Endothelial cell of umbilical vein (primary cell): ENCODE results near the gene RASGRF1. TPM values are rescaled to one million over a fixed set of nuclear protein-coding genes. Genes with fewer than 3 reads are reported as not detected.

Source experiments
- BruUV-seq: library from RNA; stranded (reverse); fragments of 400-500 nt; replicated peaks from 2 replicates; lab custom pipeline; 2021; lab: Mats Ljungman, UMichigan
- CTCF ChIA-PET: fragments of 300-600, 350-600 bp; sonication (Branson Sonifier 250); formaldehyde crosslinking; loops from one replicate; lab custom pipeline; 2021; ENCODE audit warnings: antibody characterized with exemption, inconsistent platforms; lab: Charles Lee
- POLR2A ChIA-PET: fragments of 300-600, 350-600 bp; sonication (Branson Sonifier 250); formaldehyde crosslinking; loops from one replicate; lab custom pipeline; 2021; ENCODE audit warnings: antibody characterized with exemption, inconsistent platforms; lab: Charles Lee
- DNase-seq: peaks from one replicate; pipeline ENCODE4 v3.0.0-alpha.2; 2011; ENCODE audit warnings: low read depth, low spot score
- FAIRE-seq: peaks from 2 replicates; lab custom pipeline; 2011; peaks lifted over from hg19 to GRCh38; lab: Jason Lieb, UNC
- H2AFZ ChIP-seq: 2 replicates; pipeline ENCODE4 v1.6.0; 2012; ENCODE audit warnings: low read depth, low read length, control low read depth, inconsistent platforms
- H3K27ac ChIP-seq: 2 replicates; pipeline ENCODE4 v1.5.1; 2011; ENCODE audit warnings: low read depth, mild to moderate bottlenecking, control low read depth, low read length, moderate library complexity; ENCODE audit not compliant: insufficient read depth
- H3K27me3 ChIP-seq, 2 experiments: 2 replicates each; pipeline versions ENCODE4 v1.6.0 to v1.6.1; 2011; ENCODE audit warnings: low read length in 2 of 2, mixed read lengths in 1 of 2; ENCODE audit not compliant: control insufficient read depth in 2 of 2, insufficient read depth in 2 of 2
- H3K36me3 ChIP-seq, 2 experiments: 2 replicates in 1 of 2; 3 replicates in 1 of 2; pipeline ENCODE4 v1.5.1; 2011; ENCODE audit warnings: low read length in 2 of 2, mild to moderate bottlenecking in 1 of 2, moderate library complexity in 1 of 2; ENCODE audit not compliant: control insufficient read depth in 2 of 2, insufficient read depth in 2 of 2; ENCODE audit errors: extremely low read depth in 1 of 2
- H3K4me1 ChIP-seq: 3 replicates; pipeline ENCODE4 v1.5.1; 2011; ENCODE audit warnings: mild to moderate bottlenecking, low read length; ENCODE audit not compliant: control insufficient read depth, insufficient read depth; ENCODE audit errors: extremely low read depth
- H3K4me2 ChIP-seq: 2 replicates; pipeline ENCODE4 v1.6.1; 2011; ENCODE audit warnings: low read length, control low read depth, mixed read lengths; ENCODE audit not compliant: insufficient read depth
- H3K4me3 ChIP-seq, 3 experiments: fragments of 200-600 bp in 1 of 3; sonication (generic), shearing (Covaris generic) in 1 of 3; replicated peaks in 1 of 3; 2 replicates each; pipeline ENCODE4 v1.5.1; 2011 to 2016; ENCODE audit warnings: control low read depth in 3 of 3, low read length in 3 of 3, mild to moderate bottlenecking in 2 of 3, inconsistent platforms in 1 of 3, low read depth in 1 of 3, moderate library complexity in 1 of 3; ENCODE audit not compliant: insufficient read depth in 1 of 3
- H3K79me2 ChIP-seq: 2 replicates; pipeline ENCODE4 v1.6.0; 2012; ENCODE audit warnings: low read length, inconsistent platforms; ENCODE audit not compliant: control insufficient read depth, insufficient read depth
- H3K9ac ChIP-seq: replicated peaks from 2 replicates; pipeline ENCODE3; 2011; ENCODE audit warnings: low read length, control low read depth; ENCODE audit not compliant: insufficient read depth; ENCODE audit errors: extremely low read depth
- H3K9me1 ChIP-seq: replicated peaks from 3 replicates; pipeline ENCODE4 v1.6.0; 2011; ENCODE audit warnings: mild to moderate bottlenecking, low read length; ENCODE audit not compliant: control insufficient read depth, insufficient read depth; ENCODE audit errors: extremely low read depth
- H3K9me3 ChIP-seq: replicated peaks from 2 replicates; pipeline ENCODE4 v1.5.1; 2012; ENCODE audit warnings: low read length, inconsistent platforms; ENCODE audit not compliant: control insufficient read depth, insufficient read depth
- H4K20me1 ChIP-seq: replicated peaks from 2 replicates; pipeline ENCODE3; 2011; ENCODE audit warnings: mild to moderate bottlenecking, low read length; ENCODE audit not compliant: control insufficient read depth, insufficient read depth; ENCODE audit errors: extremely low read depth
- CTCF ChIP-seq, 2 donors: IDR thresholded peaks; 1 replicate in 1 of 2; 2 replicates in 1 of 2; pipeline ENCODE4 v1.5.1; 2011; ENCODE audit warnings: low read length in 2 of 2, mild to moderate bottlenecking in 2 of 2, moderate library complexity in 2 of 2, control low read depth in 1 of 2, inconsistent platforms in 1 of 2, low read depth in 1 of 2; ENCODE audit not compliant: insufficient read depth in 1 of 2; ENCODE audit errors: extremely low read depth in 1 of 2
- EZH2 ChIP-seq: IDR thresholded peaks from 2 replicates; pipeline ENCODE4 v1.6.1; 2012; ENCODE audit warnings: borderline replicate concordance, low read depth, mild to moderate bottlenecking, moderate library complexity, low read length, inconsistent platforms; ENCODE audit not compliant: severe bottlenecking
- FOS ChIP-seq: IDR thresholded peaks from 2 replicates; pipeline ENCODE4 v1.6.1; 2011; ENCODE audit warnings: mild to moderate bottlenecking, low read length, moderate library complexity, borderline replicate concordance; ENCODE audit not compliant: insufficient read depth
- GATA2 ChIP-seq: IDR thresholded peaks from 2 replicates; pipeline ENCODE4 v1.7.0; 2011; ENCODE audit warnings: low read depth, mild to moderate bottlenecking, moderate library complexity, mixed read lengths, low read length; ENCODE audit not compliant: insufficient read length, insufficient read depth
- JUN ChIP-seq: IDR thresholded peaks from 2 replicates; pipeline ENCODE4 v1.6.1; 2011; ENCODE audit warnings: borderline replicate concordance, low read depth; ENCODE audit not compliant: insufficient read length, insufficient read depth
- MAX ChIP-seq: IDR thresholded peaks from 2 replicates; pipeline ENCODE4 v1.6.1; 2011; ENCODE audit not compliant: insufficient read depth, insufficient read length
- MYC ChIP-seq: IDR thresholded peaks from one replicate; pipeline ENCODE4 v1.6.1; 2011; ENCODE audit warnings: mild to moderate bottlenecking, low read depth, low read length
- POLR2A ChIP-seq: IDR thresholded peaks from 2 replicates; pipeline ENCODE4 v1.6.1; 2012; ENCODE audit warnings: low read depth, mild to moderate bottlenecking, control low read depth, low read length
- POLR2AphosphoS5 ChIP-seq: IDR thresholded peaks from 2 replicates; pipeline ENCODE4 v1.6.1; 2012; ENCODE audit warnings: low read depth, mild to moderate bottlenecking, control low read depth, low read length, moderate library complexity; ENCODE audit not compliant: insufficient read depth
- dilution Hi-C: fragments of 300-500 bp; cut with MboI; formaldehyde crosslinking; loops from one replicate; pipeline ENCODE4 v1.15.0; 2019; ENCODE audit warnings: low sequenced_read_pairs; ENCODE audit not compliant: extremely low pct_ligation_motif_present
- intact Hi-C: fragments of 100-400 bp; cut with micrococcal nuclease; formaldehyde crosslinking; loops from one replicate; pipeline ENCODE4 v1.10.0; 2022
- polyA plus RNA-seq, 4 experiments: library from polyadenylated mRNA; depleted of rRNA in 3 of 4; stranded (reverse) in 3 of 4; unstranded in 1 of 4; fragments of >200 nt; gene quantifications; 2 replicates each; pipeline versions ENCODE4 v1.2.1 to v1.2.3, GENCODE V29; 2011 to 2012; ENCODE audit warnings: missing spikeins in 1 of 4
- total RNA-seq: library from RNA; stranded (reverse); gene quantifications from 2 replicates; pipeline ENCODE4 v1.2.3, GENCODE V29; 2021

RASGRF1 gene
- total and polyA plus RNA-seq, 2 donors (not counting 3 experiments of a cell fraction or from before 2014, with no cell fraction given), result 0.04 TPM; not detected in 1

GRCh38 chr15:79132361-79132760, 41.8 kb upstream of the RASGRF1 start:
- H2AFZ ChIP-seq, result no peak overlapping the region
- no peak overlapping the region for H3K4me2 ChIP-seq
- no peak overlapping the region for H3K9ac ChIP-seq
- ChIA-PET CTCF (no interaction called here), POLR2A (no interaction called here)
- H3K4me1 ChIP-seq, result no peaks in the 10 kb centered on the region
- no peaks in the 10 kb centered on the region for H3K27me3 ChIP-seq
- no TSS peak for BruUV-seq
- H3K4me3 ChIP-seq, result no peak overlapping the region
- no peaks in the 10 kb centered on the region for H3K9me1 ChIP-seq
- H4K20me1 ChIP-seq, result no peaks in the 10 kb centered on the region
- no peaks in the 10 kb centered on the region for H3K79me2 ChIP-seq
- DNase-seq (no peak), FAIRE-seq (no peak)
- no peaks in the 10 kb centered on the region for H3K9me3 ChIP-seq
- no peaks in the 10 kb centered on the region for H3K36me3 ChIP-seq
- no peak overlapping the region for H3K27ac ChIP-seq
- dilution Hi-C loops (no loop called here), intact Hi-C loops (no loop called here)
- TF ChIP-seq CTCF (IDR thresholded peaks at IDR 0.05; ENCODE audit: extremely low read depth in 1 of 2, insufficient read depth in 1 of 2, low read depth in 1 of 2, low read length in 2 of 2), result no peak
- no peak for TF ChIP-seq JUN
- TF ChIP-seq POLR2AphosphoS5, result no peak
- TF ChIP-seq MYC, result no peak
- no peak for TF ChIP-seq POLR2A
- no peak for TF ChIP-seq EZH2
- no peak for TF ChIP-seq GATA2
- TF ChIP-seq FOS, result no peak
- TF ChIP-seq MAX, result no peak
